PC-9 (cell line): ENCODE measurements around the gene CPB1. TPM values are rescaled to one million over a fixed set of nuclear protein-coding genes. Genes with fewer than 3 reads are reported as not detected.
A peak's percentile ranks its signal among the peaks of the same experiment; 100 is the strongest.

Experiments
- BruUV-seq: library from RNA; stranded (reverse); fragments of 400-500 nt; replicated peaks from 2 replicates; lab custom pipeline; 2021; lab: Mats Ljungman, UMichigan
- CTCF ChIA-PET: fragments of 300-600 bp; sonication (Branson Sonifier 250); formaldehyde crosslinking; loops from one replicate; lab custom pipeline; 2022; ENCODE audit warnings: antibody characterized with exemption; lab: Charles Lee
- POLR2A ChIA-PET: fragments of 300-600 bp; sonication (Branson Sonifier 250); formaldehyde crosslinking; loops from one replicate; lab custom pipeline; 2022; ENCODE audit warnings: antibody characterized with exemption; ENCODE audit not compliant: unreplicated experiment; lab: Charles Lee
- DNase-seq, 2 experiments: peaks; one replicate each; pipeline versions ENCODE4 v3.0.0 to v3.0.0-alpha.2; 2015 to 2022; ENCODE audit warnings: mixed read lengths in 1 of 2
- H2AFZ ChIP-seq: fragments of 200-600 bp; sonication (generic); 2 replicates; pipeline ENCODE4 v1.8.1; 2017; ENCODE audit warnings: antibody characterized with exemption
- H3F3A ChIP-seq: fragments of 200-600 bp; sonication (generic); 2 replicates; pipeline ENCODE4 v1.8.1; 2017; ENCODE audit warnings: antibody characterized with exemption, mild to moderate bottlenecking, low read depth; ENCODE audit not compliant: insufficient read depth
- H3K27ac ChIP-seq: fragments of 200-600 bp; sonication (generic); 2 replicates; pipeline ENCODE4 v1.6.1; 2016; ENCODE audit warnings: mixed run types
- H3K27me3 ChIP-seq: fragments of 200-600 bp; sonication (generic); 2 replicates; pipeline ENCODE4 v1.6.1; 2016; ENCODE audit warnings: low read depth, mixed run types; ENCODE audit not compliant: insufficient read depth
- H3K36me3 ChIP-seq: fragments of 200-600 bp; sonication (generic); 2 replicates; pipeline ENCODE4 v1.6.1; 2016; ENCODE audit warnings: low read depth, mixed run types
- H3K4me1 ChIP-seq: fragments of 200-600 bp; sonication (generic); replicated peaks from 2 replicates; pipeline ENCODE4 v1.6.1; 2016; ENCODE audit warnings: mixed run types; ENCODE audit not compliant: insufficient read depth
- H3K4me2 ChIP-seq: fragments of 200-600 bp; sonication (generic); 2 replicates; pipeline ENCODE4 v1.6.1; 2017; ENCODE audit warnings: mixed run types
- H3K4me3 ChIP-seq: fragments of 200-600 bp; sonication (generic); 2 replicates; pipeline ENCODE4 v1.6.1; 2016; ENCODE audit warnings: mixed run types
- H3K79me2 ChIP-seq: fragments of 200-600 bp; sonication (generic); 2 replicates; pipeline ENCODE4 v1.6.1; 2017; ENCODE audit warnings: low read depth, mixed run types
- H3K9me2 ChIP-seq: fragments of 200-600 bp; sonication (generic); 2 replicates; pipeline ENCODE4 v1.8.1; 2017; ENCODE audit warnings: mild to moderate bottlenecking; ENCODE audit not compliant: insufficient read depth
- H3K9me3 ChIP-seq: fragments of 200-600 bp; sonication (generic); 2 replicates; pipeline ENCODE4 v1.8.1; 2016; ENCODE audit warnings: low read depth; ENCODE audit not compliant: insufficient read depth
- H4K20me1 ChIP-seq: fragments of 200-600 bp; sonication (generic); 2 replicates; pipeline ENCODE4 v1.8.1; 2017; ENCODE audit not compliant: insufficient read depth
- CTCF ChIP-seq: fragments of 200-600 bp; sonication (generic); conservative IDR thresholded peaks from 2 replicates; pipeline ENCODE4 v1.6.1; 2017; ENCODE audit warnings: mixed run types, antibody characterized with exemption, mild to moderate bottlenecking, moderate library complexity
- EZH2 ChIP-seq: fragments of 200-600 bp; sonication (generic); IDR thresholded peaks from 2 replicates; pipeline ENCODE4 v1.8.0; 2017; ENCODE audit warnings: antibody characterized with exemption, low read depth
- intact Hi-C: fragments of 100-400 bp; cut with micrococcal nuclease; formaldehyde crosslinking; loops from one replicate; pipeline ENCODE4 v1.10.0; 2022; ENCODE audit not compliant: unreplicated experiment
- total RNA-seq: library from RNA; stranded (reverse); gene quantifications from 2 replicates; pipeline ENCODE4 v1.2.3, GENCODE V29; 2021

The CPB1 gene
- total RNA-seq, 1 experiment from 2014 or later: not detected

DNA sequence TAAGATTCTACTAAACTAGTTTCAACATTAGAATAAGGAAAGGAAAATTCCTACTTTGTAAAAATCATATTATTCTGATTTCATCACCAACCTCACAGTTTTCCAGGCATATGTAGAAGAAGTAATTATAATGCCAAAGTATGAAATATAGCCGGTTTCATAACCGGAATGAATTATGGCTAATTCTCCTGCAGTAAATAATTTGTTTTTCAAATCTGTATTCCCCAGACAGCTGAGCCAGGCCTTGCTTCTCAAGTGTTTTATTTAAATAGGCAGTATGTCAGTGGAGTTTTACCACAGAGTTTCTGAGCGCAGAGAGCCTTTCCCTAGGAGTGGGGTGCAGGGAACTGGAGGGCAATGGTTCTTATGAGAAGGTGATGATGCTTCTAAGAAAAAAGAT, 28.8 kb downstream of the CPB1 start:
- no peak for DNase-seq
- Histone ChIP-seq H3F3A (no peaks in the 10 kb centered on the region), H2AFZ (no peak overlapping the region), H3K36me3 (no peaks in the 10 kb centered on the region), H3K27me3 (no peaks in the 10 kb centered on the region), H3K4me1 (no peaks in the 10 kb centered on the region), H3K79me2 (no peaks in the 10 kb centered on the region), H4K20me1 (no peaks in the 10 kb centered on the region), H3K27ac (no peak overlapping the region), H3K9me2 (no peaks in the 10 kb centered on the region), H3K4me3 (no peak overlapping the region), H3K4me2 (no peak overlapping the region), H3K9me3 (no peaks in the 10 kb centered on the region)
- TF ChIP-seq CTCF (no peak), EZH2 (no peak)
- ChIA-PET POLR2A (no interaction called here), CTCF (no interaction called here)
- BruUV-seq: no TSS peak
- intact Hi-C loops: no loop called here

- no peak overlapping the region for H2AFZ ChIP-seq
- no peaks in the 10 kb centered on the region for H3K4me1 ChIP-seq
- no peak overlapping the region for H3K27ac ChIP-seq
- H4K20me1 ChIP-seq: no peaks in the 10 kb centered on the region
- no peaks in the 10 kb centered on the region for H3K79me2 ChIP-seq
- no peaks in the 10 kb centered on the region for H3K36me3 ChIP-seq
- no peak overlapping the region for H3K4me3 ChIP-seq
- no peak for TF ChIP-seq EZH2
- no peak for TF ChIP-seq CTCF
- ChIA-PET CTCF (no interaction called here), POLR2A (no interaction called here)
- no TSS peak for BruUV-seq
- H3K4me2 ChIP-seq: no peak overlapping the region
- DNase-seq: no peak
- H3K9me3 ChIP-seq: no peaks in the 10 kb centered on the region
- no peaks in the 10 kb centered on the region for H3F3A ChIP-seq
- intact Hi-C loops: no loop called here
- H3K9me2 ChIP-seq: no peaks in the 10 kb centered on the region
- no peaks in the 10 kb centered on the region for H3K27me3 ChIP-seq
Observed at GRCh38 chr3:148857316-148857715, 29.7 kb downstream of the CPB1 start.

- H3K27me3 ChIP-seq: no peaks in the 10 kb centered on the region
- no TSS peak for BruUV-seq
- ChIA-PET CTCF (no interaction called here), POLR2A (no interaction called here)
- H3K4me1 ChIP-seq: no peaks in the 10 kb centered on the region
- intact Hi-C loops: loop anchor here (1.0 to 5.0 kb wide), 5 partner anchors 82 to 479 kb away; no protein-coding TSS in a partner anchor
- H3K4me2 ChIP-seq: no peak overlapping the region
- H3K79me2 ChIP-seq: no peaks in the 10 kb centered on the region
- H2AFZ ChIP-seq: no peak overlapping the region
- no peaks in the 10 kb centered on the region for H3K36me3 ChIP-seq
- TF ChIP-seq CTCF: peak; percentile 78
- TF ChIP-seq EZH2: no peak
- H3K27ac ChIP-seq: no peak overlapping the region
- H3K4me3 ChIP-seq: no peak overlapping the region
- DNase-seq: no peak
- no peaks in the 10 kb centered on the region; the same call in 1 of the 2 replicates for H3K9me2 ChIP-seq
- no peaks in the 10 kb centered on the region for H4K20me1 ChIP-seq
- no peaks in the 10 kb centered on the region for H3K9me3 ChIP-seq
- no peaks in the 10 kb centered on the region for H3F3A ChIP-seq
Observed at GRCh38 chr3:148861277-148861869, 33.8 kb downstream of the CPB1 start.
